ENCODE measurements around the gene KRT72.
A peak's percentile ranks its signal among the peaks of the same experiment; 100 is the strongest.

Gene KRT72

GRCh38 chr12:52600941-52601481 is at the start of gene KRT72:
Gene KRT72 (minus strand): TSS chr12:52601463. CDS start chr12:52601452, 11 bp downstream.
- DNase-seq, result no peak

DNA sequence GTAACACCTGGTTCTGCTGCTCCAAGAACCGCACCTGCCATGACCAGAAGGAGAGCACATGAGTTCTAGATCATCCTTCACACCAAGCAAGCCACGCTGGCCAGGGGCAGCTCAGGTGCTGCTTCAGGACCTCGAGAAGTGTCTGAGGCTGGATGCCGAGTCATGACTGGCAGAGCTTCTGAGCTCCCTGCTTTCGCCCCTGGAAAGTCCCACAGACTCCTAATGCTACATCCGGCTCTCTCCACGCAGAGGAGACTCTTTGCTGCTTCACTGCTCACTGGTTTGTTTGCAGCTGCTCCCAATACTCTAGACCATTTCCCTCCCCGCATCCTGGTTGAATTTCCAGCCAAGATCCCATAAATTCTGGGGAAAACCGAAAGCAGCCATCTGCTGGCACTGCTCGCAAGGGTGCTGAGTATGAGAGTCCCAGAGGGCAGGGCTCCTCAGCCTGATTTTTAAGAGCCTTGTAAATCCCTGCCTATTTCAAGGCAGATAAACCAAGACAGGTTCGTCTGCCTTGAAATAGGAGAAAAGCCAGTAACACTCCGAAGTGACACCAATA is 49.3 kb upstream of the KRT72 start:
- no peak for DNase-seq

DNA sequence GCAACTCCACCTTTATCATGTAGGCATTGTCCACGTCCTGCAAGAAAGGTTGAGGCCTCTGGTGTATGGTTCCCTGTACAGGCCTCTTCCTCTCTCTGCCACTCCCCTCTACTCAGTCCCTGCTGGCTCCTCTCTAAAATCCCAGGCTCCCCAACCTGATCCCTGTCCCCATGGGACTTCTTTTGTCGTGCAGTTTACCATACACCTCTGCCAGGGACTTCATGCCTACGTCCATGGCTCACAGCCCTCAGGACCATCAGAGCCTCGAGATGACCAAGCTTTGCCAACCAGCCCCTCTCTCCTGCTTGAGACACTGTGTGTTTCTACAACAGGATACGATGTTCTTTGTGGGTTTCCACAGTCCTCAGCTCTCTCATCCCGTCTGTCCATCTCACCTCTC is 47.8 kb upstream of the KRT72 start:
- no peak for DNase-seq

- no peak for DNase-seq
These were observed 46.8 kb upstream of the KRT72 start for GRCh38 chr12:52648012-52648550.

DNA sequence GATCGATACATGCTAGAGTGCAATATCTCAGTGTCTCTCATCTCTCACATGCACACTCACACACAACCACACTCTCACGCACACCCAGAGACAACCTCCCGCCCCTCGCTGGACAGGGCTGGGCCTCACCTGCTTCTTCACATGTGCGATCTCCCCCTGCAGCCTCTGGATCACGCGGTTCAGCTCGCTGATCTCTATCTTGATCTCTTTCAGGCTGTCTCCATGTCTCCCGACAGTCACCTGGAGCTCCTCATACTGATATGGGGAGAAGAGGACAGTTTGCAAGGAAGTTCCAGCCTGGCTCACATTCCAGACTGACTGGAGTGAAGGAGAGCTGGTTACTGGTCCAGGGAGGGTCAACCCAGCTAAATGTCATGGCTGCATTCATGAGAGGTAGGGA is 46.3 kb upstream of the KRT72 start:
- DNase-seq, result no peak

- no peak for DNase-seq
These were observed 45.4 kb upstream of the KRT72 start for GRCh38 chr12:52646613-52647012.

DNA sequence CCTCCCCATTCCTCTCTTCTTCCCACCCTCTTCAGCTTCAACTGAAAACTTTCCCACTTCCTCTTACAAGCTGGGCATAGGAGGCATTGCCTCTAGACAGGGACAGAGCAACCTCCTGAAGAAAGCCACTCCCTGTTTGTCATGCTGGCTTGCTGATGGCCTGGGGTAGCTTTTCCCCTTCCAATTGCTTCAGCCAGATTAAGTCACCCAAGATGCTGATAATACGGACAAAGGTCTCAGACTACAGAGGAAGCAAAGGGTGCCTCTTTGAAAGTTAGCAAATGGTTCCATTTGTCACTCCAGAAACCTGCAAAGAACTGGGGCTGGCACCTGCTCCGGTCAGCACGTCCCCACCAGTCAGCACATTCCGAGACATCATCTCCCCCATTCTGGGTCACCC is 44.7 kb upstream of the KRT72 start:
- DNase-seq, result no peak

GRCh38 chr12:52645120-52645761 is 44.0 kb upstream of the KRT72 start:
- no peak for DNase-seq

DNA sequence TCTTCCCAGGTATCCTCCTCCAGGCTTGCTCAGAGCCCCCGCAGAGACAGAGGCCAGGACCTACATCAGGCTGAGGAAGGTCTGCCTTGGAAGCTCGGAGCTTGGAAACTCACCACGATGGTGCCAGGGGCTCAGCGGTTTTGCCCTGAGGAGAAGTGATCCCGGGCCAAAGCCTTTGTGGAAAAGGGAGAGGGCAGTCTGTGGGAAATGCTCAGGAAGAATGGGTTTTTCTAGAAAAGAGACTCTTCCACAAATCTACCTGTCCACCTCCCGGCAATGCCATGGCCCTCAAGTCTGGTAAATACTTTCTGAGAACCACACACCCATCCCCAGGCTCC is 42.8 kb upstream of the KRT72 start:
- no peak for DNase-seq

DNA sequence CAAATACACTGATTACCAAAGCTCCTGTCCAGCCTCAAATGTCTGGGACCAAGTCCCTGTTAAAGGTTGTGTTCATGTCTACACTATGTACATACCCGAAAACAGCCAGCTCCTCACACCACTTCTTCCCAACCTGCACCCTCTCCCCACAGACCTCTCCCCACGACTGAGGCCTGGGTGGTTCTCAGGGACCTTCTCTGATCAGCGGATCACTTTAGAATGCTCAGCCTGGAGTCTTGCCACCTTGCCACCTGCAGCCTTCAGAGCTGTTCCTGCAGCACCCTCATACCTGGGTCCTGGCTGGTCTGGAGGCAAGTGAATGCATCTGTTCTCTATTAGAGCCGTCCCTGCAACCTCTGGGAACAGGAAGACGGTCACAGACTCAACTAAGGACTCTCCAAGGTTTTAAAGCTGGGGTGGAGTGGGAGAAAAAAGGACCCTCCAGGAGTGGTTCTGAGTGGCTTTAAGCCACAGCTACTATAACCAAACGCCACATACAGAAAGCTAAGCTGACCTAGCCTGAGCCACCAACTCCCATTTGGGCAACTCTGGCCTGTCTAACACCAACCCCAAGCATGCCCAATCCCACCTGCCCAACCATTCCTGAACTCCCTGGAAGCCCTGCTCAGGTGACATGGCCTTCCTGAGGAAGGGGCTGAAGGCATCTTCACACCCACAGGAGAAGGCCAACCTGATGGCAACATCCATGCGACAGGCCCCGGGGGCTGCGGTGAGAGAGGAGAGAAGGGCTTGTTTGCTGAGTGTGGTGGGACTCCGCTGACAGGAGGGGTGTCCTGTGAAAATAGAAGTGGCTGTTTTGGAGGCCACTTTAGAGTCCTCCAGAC is 42.2 kb upstream of the KRT72 start:
- DNase-seq, result no peak

- DNase-seq, result no peak
These were observed 40.2 kb upstream of the KRT72 start for GRCh38 chr12:52641468-52641867.

GRCh38 chr12:52637299-52637698 is 36.0 kb upstream of the KRT72 start:
- no peak for DNase-seq

DNA sequence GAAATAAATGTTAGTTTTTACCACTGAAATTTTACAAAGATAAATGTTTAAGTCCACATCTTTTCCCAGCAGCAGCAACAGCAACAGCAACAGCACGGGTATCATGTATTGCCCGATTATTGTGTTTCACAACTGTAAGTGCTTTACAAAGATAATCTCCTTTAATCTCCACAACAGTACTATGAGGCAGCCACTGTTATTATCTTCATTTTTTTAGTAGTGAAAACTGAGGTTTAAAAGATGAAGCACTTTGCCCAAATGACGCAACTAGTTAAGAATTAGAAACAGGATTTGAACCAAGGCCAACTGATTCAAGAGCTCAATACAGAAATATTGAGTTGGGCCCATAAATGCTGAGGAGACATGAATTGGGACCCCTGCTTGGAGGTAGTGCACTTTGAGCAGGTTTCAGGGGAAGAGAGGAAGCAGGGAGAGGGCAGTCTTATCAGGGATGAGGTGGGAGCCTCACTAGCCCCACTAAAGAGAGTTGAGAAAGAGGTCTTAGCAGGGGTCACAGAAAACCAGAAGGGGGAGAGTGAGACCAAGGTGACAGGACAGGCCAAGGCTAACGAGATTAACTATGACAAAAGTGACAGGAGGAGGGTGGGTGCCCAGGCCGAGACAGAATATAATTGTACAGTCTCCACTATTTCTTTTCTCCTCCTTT is 35.5 kb upstream of the KRT72 start:
- DNase-seq, result no peak

GRCh38 chr12:52636189-52636588 is 34.9 kb upstream of the KRT72 start:
- no peak for DNase-seq

- DNase-seq, result peak in 52 of 56 donors; percentile 2 to 85 (median 58)
These were observed 33.2 kb upstream of the KRT72 start for GRCh38 chr12:52634266-52635056.

- DNase-seq, result no peak
These were observed 32.1 kb upstream of the KRT72 start for GRCh38 chr12:52633383-52633782.

GRCh38 chr12:52632656-52633055 is 31.4 kb upstream of the KRT72 start:
- no peak for DNase-seq

- no peak for DNase-seq
These were observed 30.6 kb upstream of the KRT72 start for GRCh38 chr12:52631676-52632459.

GRCh38 chr12:52631264-52631663 is 30.0 kb upstream of the KRT72 start:
- no peak for DNase-seq

Measured in nucleus accumbens (tissue), 56 donors.